Posterior vena cava (tissue), 2 donors: Measurements from ENCODE around the gene DLL4. TPM values are rescaled to one million over a fixed set of nuclear protein-coding genes. Genes with fewer than 3 reads are reported as not detected.

Experiments
- DNase-seq: peaks from one replicate; pipeline ENCODE4 v3.0.0-alpha.2; 2020; ENCODE audit warnings: low spot score
- intact Hi-C, 2 donors: fragments of 100-400 bp; cut with DNase I; formaldehyde crosslinking; loops; one replicate each; pipeline versions ENCODE4 v1.14.1 to v1.14.2; 2022 to 2023
- total RNA-seq, 2 donors: library from RNA; stranded (reverse); fragmentation: NEBNext Ultra II Directional; extraction: Animal tissue kit (Norgen Biotek cat#: 25700); gene quantifications; one replicate each; pipeline ENCODE4 v1.2.1, GENCODE V29; 2021
- donor health status: DM: yes; HTN: yes; CAD: no.
- donor health status: DM: yes; HTN: yes; CAD: no.

The DLL4 gene
- total RNA-seq, 2 donors from 2014 or later = 7.4 to 9.8 TPM

- peak; percentile 89 for DNase-seq
- intact Hi-C loops = loop anchor here (10.0 kb wide), 1 partner anchor 282 kb away; no protein-coding TSS in a partner anchor
Measured at GRCh38 chr15:40902605-40903561, 26.3 kb upstream of the DLL4 start.

- DNase-seq = no peak
- intact Hi-C loops = loop anchor here (2.0 to 10.0 kb wide), 2 partner anchors 118 to 280 kb away; no protein-coding TSS in a partner anchor
Measured at GRCh38 chr15:40904552-40905201, 24.5 kb upstream of the DLL4 start.

- intact Hi-C loops = loop anchor here (10.0 kb wide), 1 partner anchor 278 kb away; no protein-coding TSS in a partner anchor
- peak; percentile 96 for DNase-seq
Measured at GRCh38 chr15:40906091-40906990, 22.8 kb upstream of the DLL4 start.

GRCh38 chr15:40906991-40907802, 21.9 kb upstream of the DLL4 start:
- intact Hi-C loops = loop anchor here (10.0 kb wide), 1 partner anchor 278 kb away; no protein-coding TSS in a partner anchor
- no peak for DNase-seq

GRCh38 chr15:40908095-40908494, 21.0 kb upstream of the DLL4 start:
- intact Hi-C loops = loop anchor here (10.0 kb wide), 1 partner anchor 277 kb away; no protein-coding TSS in a partner anchor
- no peak for DNase-seq

GRCh38 chr15:40909662-40910630, 19.2 kb upstream of the DLL4 start:
- intact Hi-C loops = loop anchor here (10.0 kb wide), 1 partner anchor 275 kb away; no protein-coding TSS in a partner anchor
- no peak for DNase-seq

- intact Hi-C loops = no loop called here
Measured at GRCh38 chr15:40911141-40911540, 18.0 kb upstream of the DLL4 start.

GRCh38 chr15:40911693-40912092, 17.4 kb upstream of the DLL4 start:
- intact Hi-C loops = loop anchor here in 1 of 2 donors (2.0 kb wide), 1 partner anchor 25 kb away; no protein-coding TSS in a partner anchor
- DNase-seq = no peak

More at GRCh38 chr15:40911141-40911540, 18.0 kb upstream of the DLL4 start:
- no peak for DNase-seq

- DNase-seq = no peak
- intact Hi-C loops = loop anchor here in 1 of 2 donors (2.0 kb wide), 1 partner anchor 24 kb away; no protein-coding TSS in a partner anchor
Measured at GRCh38 chr15:40912478-40912877, 16.7 kb upstream of the DLL4 start.

GRCh38 chr15:40914013-40914412, 15.1 kb upstream of the DLL4 start:
- DNase-seq = no peak

GRCh38 chr15:40914486-40914885, 14.7 kb upstream of the DLL4 start:
- no peak for DNase-seq

More at GRCh38 chr15:40914013-40914412, 15.1 kb upstream of the DLL4 start:
- intact Hi-C loops = no loop called here

GRCh38 chr15:40915116-40915661, 14.0 kb upstream of the DLL4 start:
- DNase-seq = no peak
- intact Hi-C loops = no loop called here

More at GRCh38 chr15:40914486-40914885, 14.7 kb upstream of the DLL4 start:
- intact Hi-C loops = no loop called here

- intact Hi-C loops = no loop called here
- no peak for DNase-seq
Measured at GRCh38 chr15:40915679-40916078, 13.5 kb upstream of the DLL4 start.

- DNase-seq = no peak
- intact Hi-C loops = no loop called here
Measured at GRCh38 chr15:40917585-40917984, 11.6 kb upstream of the DLL4 start.

GRCh38 chr15:40918146-40918798, 10.9 kb upstream of the DLL4 start:
- intact Hi-C loops = no loop called here
- DNase-seq = no peak

GRCh38 chr15:40918799-40919392, 10.2 kb upstream of the DLL4 start:
- intact Hi-C loops = no loop called here
- no peak for DNase-seq
